Endothelial cell of umbilical vein (primary cell): ENCODE results near the gene CLRN3. TPM values are rescaled to one million over a fixed set of nuclear protein-coding genes. Genes with fewer than 3 reads are reported as not detected.

Experiments
- BruUV-seq: library from RNA; stranded (reverse); fragments of 400-500 nt; replicated peaks from 2 replicates; lab custom pipeline; 2021; lab: Mats Ljungman, UMichigan
- CTCF ChIA-PET: fragments of 300-600, 350-600 bp; sonication (Branson Sonifier 250); formaldehyde crosslinking; loops from one replicate; lab custom pipeline; 2021; ENCODE audit warnings: antibody characterized with exemption, inconsistent platforms; lab: Charles Lee
- POLR2A ChIA-PET: fragments of 300-600, 350-600 bp; sonication (Branson Sonifier 250); formaldehyde crosslinking; loops from one replicate; lab custom pipeline; 2021; ENCODE audit warnings: antibody characterized with exemption, inconsistent platforms; lab: Charles Lee
- DNase-seq: peaks from one replicate; pipeline ENCODE4 v3.0.0-alpha.2; 2011; ENCODE audit warnings: low read depth, low spot score
- FAIRE-seq: peaks from 2 replicates; lab custom pipeline; 2011; peaks lifted over from hg19 to GRCh38; lab: Jason Lieb, UNC
- H2AFZ ChIP-seq: 2 replicates; pipeline ENCODE4 v1.6.0; 2012; ENCODE audit warnings: low read depth, low read length, control low read depth, inconsistent platforms
- H3K27ac ChIP-seq: 2 replicates; pipeline ENCODE4 v1.5.1; 2011; ENCODE audit warnings: low read depth, mild to moderate bottlenecking, control low read depth, low read length, moderate library complexity; ENCODE audit not compliant: insufficient read depth
- H3K27me3 ChIP-seq, 2 experiments: 2 replicates each; pipeline versions ENCODE4 v1.6.0 to v1.6.1; 2011; ENCODE audit warnings: low read length in 2 of 2, mixed read lengths in 1 of 2; ENCODE audit not compliant: control insufficient read depth in 2 of 2, insufficient read depth in 2 of 2
- H3K36me3 ChIP-seq, 2 experiments: 2 replicates in 1 of 2; 3 replicates in 1 of 2; pipeline ENCODE4 v1.5.1; 2011; ENCODE audit warnings: low read length in 2 of 2, mild to moderate bottlenecking in 1 of 2, moderate library complexity in 1 of 2; ENCODE audit not compliant: control insufficient read depth in 2 of 2, insufficient read depth in 2 of 2; ENCODE audit errors: extremely low read depth in 1 of 2
- H3K4me1 ChIP-seq: 3 replicates; pipeline ENCODE4 v1.5.1; 2011; ENCODE audit warnings: mild to moderate bottlenecking, low read length; ENCODE audit not compliant: control insufficient read depth, insufficient read depth; ENCODE audit errors: extremely low read depth
- H3K4me2 ChIP-seq: 2 replicates; pipeline ENCODE4 v1.6.1; 2011; ENCODE audit warnings: low read length, control low read depth, mixed read lengths; ENCODE audit not compliant: insufficient read depth
- H3K4me3 ChIP-seq, 3 experiments: fragments of 200-600 bp in 1 of 3; sonication (generic), shearing (Covaris generic) in 1 of 3; replicated peaks in 1 of 3; 2 replicates each; pipeline ENCODE4 v1.5.1; 2011 to 2016; ENCODE audit warnings: control low read depth in 3 of 3, low read length in 3 of 3, mild to moderate bottlenecking in 2 of 3, inconsistent platforms in 1 of 3, low read depth in 1 of 3, moderate library complexity in 1 of 3; ENCODE audit not compliant: insufficient read depth in 1 of 3
- H3K79me2 ChIP-seq: 2 replicates; pipeline ENCODE4 v1.6.0; 2012; ENCODE audit warnings: low read length, inconsistent platforms; ENCODE audit not compliant: control insufficient read depth, insufficient read depth
- H3K9ac ChIP-seq: replicated peaks from 2 replicates; pipeline ENCODE3; 2011; ENCODE audit warnings: low read length, control low read depth; ENCODE audit not compliant: insufficient read depth; ENCODE audit errors: extremely low read depth
- H3K9me1 ChIP-seq: replicated peaks from 3 replicates; pipeline ENCODE4 v1.6.0; 2011; ENCODE audit warnings: mild to moderate bottlenecking, low read length; ENCODE audit not compliant: control insufficient read depth, insufficient read depth; ENCODE audit errors: extremely low read depth
- H3K9me3 ChIP-seq: replicated peaks from 2 replicates; pipeline ENCODE4 v1.5.1; 2012; ENCODE audit warnings: low read length, inconsistent platforms; ENCODE audit not compliant: control insufficient read depth, insufficient read depth
- H4K20me1 ChIP-seq: replicated peaks from 2 replicates; pipeline ENCODE3; 2011; ENCODE audit warnings: mild to moderate bottlenecking, low read length; ENCODE audit not compliant: control insufficient read depth, insufficient read depth; ENCODE audit errors: extremely low read depth
- CTCF ChIP-seq, 2 donors: IDR thresholded peaks; 1 replicate in 1 of 2; 2 replicates in 1 of 2; pipeline ENCODE4 v1.5.1; 2011; ENCODE audit warnings: low read length in 2 of 2, mild to moderate bottlenecking in 2 of 2, moderate library complexity in 2 of 2, control low read depth in 1 of 2, inconsistent platforms in 1 of 2, low read depth in 1 of 2; ENCODE audit not compliant: insufficient read depth in 1 of 2; ENCODE audit errors: extremely low read depth in 1 of 2
- EZH2 ChIP-seq: IDR thresholded peaks from 2 replicates; pipeline ENCODE4 v1.6.1; 2012; ENCODE audit warnings: borderline replicate concordance, low read depth, mild to moderate bottlenecking, moderate library complexity, low read length, inconsistent platforms; ENCODE audit not compliant: severe bottlenecking
- FOS ChIP-seq: IDR thresholded peaks from 2 replicates; pipeline ENCODE4 v1.6.1; 2011; ENCODE audit warnings: mild to moderate bottlenecking, low read length, moderate library complexity, borderline replicate concordance; ENCODE audit not compliant: insufficient read depth
- GATA2 ChIP-seq: IDR thresholded peaks from 2 replicates; pipeline ENCODE4 v1.7.0; 2011; ENCODE audit warnings: low read depth, mild to moderate bottlenecking, moderate library complexity, mixed read lengths, low read length; ENCODE audit not compliant: insufficient read length, insufficient read depth
- JUN ChIP-seq: IDR thresholded peaks from 2 replicates; pipeline ENCODE4 v1.6.1; 2011; ENCODE audit warnings: borderline replicate concordance, low read depth; ENCODE audit not compliant: insufficient read length, insufficient read depth
- MAX ChIP-seq: IDR thresholded peaks from 2 replicates; pipeline ENCODE4 v1.6.1; 2011; ENCODE audit not compliant: insufficient read depth, insufficient read length
- MYC ChIP-seq: IDR thresholded peaks from one replicate; pipeline ENCODE4 v1.6.1; 2011; ENCODE audit warnings: mild to moderate bottlenecking, low read depth, low read length
- POLR2A ChIP-seq: IDR thresholded peaks from 2 replicates; pipeline ENCODE4 v1.6.1; 2012; ENCODE audit warnings: low read depth, mild to moderate bottlenecking, control low read depth, low read length
- POLR2AphosphoS5 ChIP-seq: IDR thresholded peaks from 2 replicates; pipeline ENCODE4 v1.6.1; 2012; ENCODE audit warnings: low read depth, mild to moderate bottlenecking, control low read depth, low read length, moderate library complexity; ENCODE audit not compliant: insufficient read depth
- dilution Hi-C: fragments of 300-500 bp; cut with MboI; formaldehyde crosslinking; loops from one replicate; pipeline ENCODE4 v1.15.0; 2019; ENCODE audit warnings: low sequenced_read_pairs; ENCODE audit not compliant: extremely low pct_ligation_motif_present
- intact Hi-C: fragments of 100-400 bp; cut with micrococcal nuclease; formaldehyde crosslinking; loops from one replicate; pipeline ENCODE4 v1.10.0; 2022
- polyA plus RNA-seq, 4 experiments: library from polyadenylated mRNA; depleted of rRNA in 3 of 4; stranded (reverse) in 3 of 4; unstranded in 1 of 4; fragments of >200 nt; gene quantifications; 2 replicates each; pipeline versions ENCODE4 v1.2.1 to v1.2.3, GENCODE V29; 2011 to 2012; ENCODE audit warnings: missing spikeins in 1 of 4
- total RNA-seq: library from RNA; stranded (reverse); gene quantifications from 2 replicates; pipeline ENCODE4 v1.2.3, GENCODE V29; 2021

CLRN3 gene
- total and polyA plus RNA-seq, 2 donors (not counting 3 experiments of a cell fraction or from before 2014, with no cell fraction given) = 0.07 TPM; not detected in 1

DNA sequence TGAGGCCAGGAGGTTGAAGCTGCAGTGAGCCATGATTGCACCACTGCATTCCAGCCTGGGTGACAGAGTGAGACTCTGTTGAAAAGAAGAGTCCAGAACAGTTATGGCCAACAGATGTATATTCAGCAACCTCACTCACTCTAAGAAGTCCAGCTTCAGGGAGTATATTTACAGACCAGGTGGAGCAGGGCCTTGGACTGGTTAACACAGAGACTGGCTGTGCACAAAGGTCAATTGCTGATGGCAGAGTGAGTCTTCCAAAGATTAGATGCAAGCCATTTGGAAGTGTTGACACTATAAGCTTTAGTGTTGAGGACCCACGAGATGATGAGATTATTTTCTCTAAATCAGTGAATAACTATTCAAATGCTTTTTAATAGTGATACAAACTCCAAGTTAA lies 24.9 kb downstream of the CLRN3 start:
- dilution Hi-C loops = no loop called here

GRCh38 chr10:127866276-127867013 lies 26.3 kb downstream of the CLRN3 start:
- Histone ChIP-seq H3K4me2 (no peak overlapping the region), H3K27ac (no peak overlapping the region), H4K20me1 (no peaks in the 10 kb centered on the region), H3K9me3 (no peaks in the 10 kb centered on the region), H3K9me1 (no peaks in the 10 kb centered on the region), H3K4me3 (no peak overlapping the region), H3K4me1 (no peaks in the 10 kb centered on the region), H3K27me3 (peaks cover 9 to 26% of the 10 kb centered on the region in 2 experiments), H3K36me3 (no peaks in the 10 kb centered on the region), H3K9ac (no peak overlapping the region), H3K79me2 (no peaks in the 10 kb centered on the region), H2AFZ (no peak overlapping the region)
- TF ChIP-seq POLR2A (no peak), GATA2 (no peak), JUN (no peak), MYC (no peak), CTCF (IDR thresholded peaks at IDR 0.05; ENCODE audit: extremely low read depth in 1 of 2, insufficient read depth in 1 of 2, low read depth in 1 of 2, low read length in 2 of 2) (no peak), MAX (no peak), POLR2AphosphoS5 (no peak), FOS (no peak), EZH2 (no peak)
- dilution Hi-C loops (no loop called here), intact Hi-C loops (no loop called here)
- no TSS peak for BruUV-seq
- FAIRE-seq = no peak
- no peak for DNase-seq
- CTCF ChIA-PET = interaction anchor here (6.2 kb wide), 1 partner anchor 203 kb away, joined by 66 read pairs; no protein-coding TSS in a partner anchor
- POLR2A ChIA-PET = interaction anchor here (0.7 kb wide), 1 partner anchor 27 kb away, joined by 3 read pairs; no protein-coding TSS in a partner anchor

More for the DNA sequence above, 24.9 kb downstream of the CLRN3 start:
- Histone ChIP-seq H3K9me3 (no peaks in the 10 kb centered on the region), H4K20me1 (no peaks in the 10 kb centered on the region), H3K4me2 (no peak overlapping the region), H3K9ac (no peak overlapping the region), H3K4me1 (no peaks in the 10 kb centered on the region), H3K27me3 (peaks cover 9 to 26% of the 10 kb centered on the region in 2 experiments), H3K36me3 (no peaks in the 10 kb centered on the region), H2AFZ (no peak overlapping the region), H3K4me3 (no peak overlapping the region), H3K9me1 (no peaks in the 10 kb centered on the region), H3K27ac (no peak overlapping the region), H3K79me2 (no peaks in the 10 kb centered on the region)
- FAIRE-seq = no peak
- TF ChIP-seq POLR2A = no peak
- TF ChIP-seq MYC = no peak
- TF ChIP-seq EZH2 = no peak
- no peak for TF ChIP-seq JUN
- TF ChIP-seq MAX = no peak
- no peak for TF ChIP-seq GATA2
- TF ChIP-seq FOS = no peak
- TF ChIP-seq POLR2AphosphoS5 = no peak
- ChIA-PET CTCF (interaction anchor here (1.4 to 6.2 kb wide), 2 partner anchors 144 to 201 kb away, joined by 3 to 66 read pairs; no protein-coding TSS in a partner anchor), POLR2A (interaction anchor here (0.7 kb wide), 1 partner anchor 195 kb away, joined by 3 read pairs; no protein-coding TSS in a partner anchor)
- BruUV-seq = no TSS peak
- intact Hi-C loops = no loop called here
- DNase-seq = no peak
